Eye (tissue), 1 donor: ENCODE results near the gene FOXO3.
"Not testable (repeated sequence)": the region's sequence is repeated elsewhere in the genome, so short reads cannot be mapped to it uniquely, and the experiment has no call there.

Experiments used
- DNase-seq: peaks from one replicate; pipeline ENCODE4 v3.0.0-alpha.2; 2015

FOXO3 gene

GRCh38 chr6:108560463-108561308 is at the start of gene FOXO3:
Gene FOXO3 (plus strand): TSS chr6:108560917. CDS start chr6:108561209, 292 bp downstream.
- peak; percentile 93 for DNase-seq

- no peak for DNase-seq
Observed at GRCh38 chr6:108518714-108519576, 41.8 kb upstream of the FOXO3 start.

- DNase-seq: no peak
Observed at GRCh38 chr6:108521616-108522107, 39.1 kb upstream of the FOXO3 start.

GRCh38 chr6:108523697-108524096 is 37.0 kb upstream of the FOXO3 start:
- DNase-seq: no peak

GRCh38 chr6:108524528-108525248 is 36.0 kb upstream of the FOXO3 start:
- no peak for DNase-seq

GRCh38 chr6:108526739-108527174 is 34.0 kb upstream of the FOXO3 start:
- DNase-seq: peak; percentile 72

- DNase-seq: no peak
Observed at GRCh38 chr6:108528878-108529277, 31.8 kb upstream of the FOXO3 start.

GRCh38 chr6:108531332-108531731 is 29.4 kb upstream of the FOXO3 start:
- no peak for DNase-seq

GRCh38 chr6:108535114-108535742 is 25.5 kb upstream of the FOXO3 start:
- no peak for DNase-seq

- DNase-seq: not testable (repeated sequence)
Observed at GRCh38 chr6:108535920-108536535, 24.7 kb upstream of the FOXO3 start.

GRCh38 chr6:108541843-108542759 is 18.6 kb upstream of the FOXO3 start:
- peak; percentile 93 for DNase-seq

GRCh38 chr6:108543175-108543940 is 17.4 kb upstream of the FOXO3 start:
- peak; percentile 36 for DNase-seq

GRCh38 chr6:108544606-108545005 is 16.1 kb upstream of the FOXO3 start:
- no peak for DNase-seq

- no peak for DNase-seq
Observed at GRCh38 chr6:108546079-108547049, 14.4 kb upstream of the FOXO3 start.

GRCh38 chr6:108549241-108549640 is 11.5 kb upstream of the FOXO3 start:
- no peak for DNase-seq

- DNase-seq: no peak
Observed at GRCh38 chr6:108549741-108550140, 11.0 kb upstream of the FOXO3 start.

GRCh38 chr6:108550256-108550655 is 10.5 kb upstream of the FOXO3 start:
- DNase-seq: no peak

- DNase-seq: no peak
Observed at GRCh38 chr6:108555399-108556052, 5.2 kb upstream of the FOXO3 start.
